GM19395 (cell line): ENCODE measurements around the gene RNPS1.
"Not testable (repeated sequence)": the region's sequence is repeated elsewhere in the genome, so short reads cannot be mapped to it uniquely, and the experiment has no call there.

Experiments used
- ATAC-seq: cut with Tn5 transposase; IDR thresholded peaks from one replicate; pipeline ENCODE4 v1.9.1; 2021; ENCODE audit warnings: mild to moderate bottlenecking, moderate library complexity; ENCODE audit not compliant: unreplicated experiment

The RNPS1 gene

GRCh38 chr16:2282866-2283555 is 15.1 kb upstream of the RNPS1 start:
- ATAC-seq = no peak

GRCh38 chr16:2282262-2282661 is 14.3 kb upstream of the RNPS1 start:
- no peak for ATAC-seq

GRCh38 chr16:2280981-2281542 is 13.1 kb upstream of the RNPS1 start:
- no peak for ATAC-seq

- ATAC-seq = no peak
Measured at GRCh38 chr16:2280461-2280860, 12.5 kb upstream of the RNPS1 start.

GRCh38 chr16:2278956-2279800 is 11.3 kb upstream of the RNPS1 start:
- no peak for ATAC-seq

- no peak for ATAC-seq
Measured at GRCh38 chr16:2278272-2278608, 10.3 kb upstream of the RNPS1 start.

GRCh38 chr16:2277466-2278271 is 9.7 kb upstream of the RNPS1 start:
- ATAC-seq = no peak

GRCh38 chr16:2276368-2277195 is 8.7 kb upstream of the RNPS1 start:
- ATAC-seq = no peak

GRCh38 chr16:2275476-2276367 is 7.8 kb upstream of the RNPS1 start:
- no peak for ATAC-seq

GRCh38 chr16:2273931-2274330 is 6.0 kb upstream of the RNPS1 start:
- ATAC-seq = no peak

GRCh38 chr16:2273484-2273883 is 5.6 kb upstream of the RNPS1 start:
- ATAC-seq = no peak

GRCh38 chr16:2271848-2272461 is 4.0 kb upstream of the RNPS1 start:
- no peak for ATAC-seq

- no peak for ATAC-seq
Measured at GRCh38 chr16:2270588-2271470, 2.9 kb upstream of the RNPS1 start.

- no peak for ATAC-seq
Measured at GRCh38 chr16:2270070-2270462, 2.1 kb upstream of the RNPS1 start.

GRCh38 chr16:2267505-2267912 is 417 bp downstream of the RNPS1 start:
- ATAC-seq = peak; percentile 56

- not testable (repeated sequence) for ATAC-seq
Measured at GRCh38 chr16:2266887-2267286, 1.0 kb downstream of the RNPS1 start.

GRCh38 chr16:2263026-2263425 is 4.9 kb downstream of the RNPS1 start:
- ATAC-seq = not testable (repeated sequence)

- no peak for ATAC-seq
Measured at GRCh38 chr16:2260250-2260649, 7.7 kb downstream of the RNPS1 start.
